Endothelial cell (in vitro differentiated cells): ENCODE measurements around the gene TAL1. TPM values are rescaled to one million over a fixed set of nuclear protein-coding genes. Genes with fewer than 3 reads are reported as not detected.

Source experiments
- DNase-seq: peaks from one replicate; pipeline ENCODE4 v3.0.0; 2021; ENCODE audit warnings: low spot score
- H3K27ac Mint-ChIP-seq: one replicate; pipeline ENCODE4 v1.8.0; 2021; ENCODE audit warnings: mixed read lengths, inconsistent platforms; ENCODE audit not compliant: unreplicated experiment
- H3K27me3 Mint-ChIP-seq: one replicate; pipeline ENCODE4 v1.8.0; 2021; ENCODE audit warnings: mild to moderate bottlenecking, moderate library complexity, mixed read lengths, inconsistent platforms; ENCODE audit not compliant: unreplicated experiment
- H3K36me3 Mint-ChIP-seq: one replicate; pipeline ENCODE4 v1.8.0; 2021; ENCODE audit warnings: mild to moderate bottlenecking, low read depth, mixed read lengths, inconsistent platforms; ENCODE audit not compliant: unreplicated experiment
- H3K4me1 Mint-ChIP-seq: one replicate; pipeline ENCODE4 v1.8.0; 2021; ENCODE audit warnings: mild to moderate bottlenecking, mixed read lengths, inconsistent platforms; ENCODE audit not compliant: unreplicated experiment
- H3K4me3 Mint-ChIP-seq: one replicate; pipeline ENCODE4 v1.8.0; 2021; ENCODE audit warnings: mild to moderate bottlenecking, mixed read lengths, inconsistent platforms; ENCODE audit not compliant: unreplicated experiment
- H3K9me3 Mint-ChIP-seq: one replicate; pipeline ENCODE4 v1.8.0; 2021; ENCODE audit warnings: mixed read lengths, inconsistent platforms; ENCODE audit not compliant: unreplicated experiment
- CTCF ChIP-seq: fragments of 200-600 bp; sonication (generic); IDR thresholded peaks from one replicate; pipeline ENCODE4 v1.5.0; 2021; ENCODE audit warnings: antibody characterized with exemption; ENCODE audit not compliant: unreplicated experiment
- total RNA-seq: library from RNA; stranded (reverse); fragmentation: NEBNext Ultra II Directional; extraction: Animal tissue kit (Norgen Biotek cat#: 25700); gene quantifications from one replicate; pipeline ENCODE4 v1.2.1, GENCODE V29; 2021; ENCODE audit not compliant: unreplicated experiment

Gene TAL1
- total RNA-seq, 1 donor from 2014 or later = 199 TPM

- H3K4me1 Mint-ChIP-seq = peaks cover 68% of the 10 kb centered on the region
- peaks cover 49% of the 10 kb centered on the region for H3K36me3 Mint-ChIP-seq
- H3K4me3 Mint-ChIP-seq = peak overlapping the region; percentile 100
- peak overlapping the region; percentile 100 for H3K27ac Mint-ChIP-seq
- H3K9me3 Mint-ChIP-seq = no peaks in the 10 kb centered on the region
- TF ChIP-seq CTCF = no peak
- peaks cover 57% of the 10 kb centered on the region for H3K27me3 Mint-ChIP-seq
- DNase-seq = no peak
Measured at GRCh38 chr1:47229886-47230691, 1.9 kb downstream of the TAL1 start.

- peaks cover 56% of the 10 kb centered on the region for H3K27me3 Mint-ChIP-seq
- peak; percentile 40 for DNase-seq
- no peak for TF ChIP-seq CTCF
- H3K4me3 Mint-ChIP-seq = peak overlapping the region; percentile 100
- H3K9me3 Mint-ChIP-seq = no peaks in the 10 kb centered on the region
- peaks cover 60% of the 10 kb centered on the region for H3K4me1 Mint-ChIP-seq
- H3K36me3 Mint-ChIP-seq = peaks cover 49% of the 10 kb centered on the region
- H3K27ac Mint-ChIP-seq = peak overlapping the region; percentile 100
Measured at GRCh38 chr1:47229031-47229885, 2.8 kb downstream of the TAL1 start.

- peak; percentile 47 for DNase-seq
- Mint-ChIP-seq H3K4me3 (peak overlapping the region; percentile 100), H3K27ac (peak overlapping the region; percentile 100)
Measured at GRCh38 chr1:47228644-47229030, 3.4 kb downstream of the TAL1 start.

GRCh38 chr1:47227341-47228232 lies 4.4 kb downstream of the TAL1 start:
- TF ChIP-seq CTCF = no peak
- H3K27me3 Mint-ChIP-seq = peaks cover 45% of the 10 kb centered on the region
- peaks cover 43% of the 10 kb centered on the region for H3K4me1 Mint-ChIP-seq
- peak overlapping the region; percentile 100 for H3K27ac Mint-ChIP-seq
- H3K4me3 Mint-ChIP-seq = peak overlapping the region; percentile 100
- H3K36me3 Mint-ChIP-seq = peaks cover 49% of the 10 kb centered on the region
- no peak for DNase-seq
- H3K9me3 Mint-ChIP-seq = no peaks in the 10 kb centered on the region

More at GRCh38 chr1:47228644-47229030, 3.4 kb downstream of the TAL1 start:
- H3K36me3 Mint-ChIP-seq = peaks cover 49% of the 10 kb centered on the region
- peaks cover 54% of the 10 kb centered on the region for H3K4me1 Mint-ChIP-seq
- peaks cover 54% of the 10 kb centered on the region for H3K27me3 Mint-ChIP-seq
- no peak for TF ChIP-seq CTCF
- no peaks in the 10 kb centered on the region for H3K9me3 Mint-ChIP-seq
